ENCODE data around the gene CLEC2L.

The CLEC2L gene

GRCh38 chr7:139559364-139560105 is 36.0 kb downstream of the CLEC2L start:
- H3K9me3 ChIP-seq (ENCODE audit: low read length), result no peaks in the 10 kb centered on the region
- no peaks in the 10 kb centered on the region for H3K4me1 ChIP-seq (ENCODE audit: insufficient read depth, low read length, severe bottlenecking)
- H3K9ac ChIP-seq (ENCODE audit: low read length), result no peak overlapping the region
- H3K79me2 ChIP-seq (ENCODE audit: insufficient read depth, low read length), result no peaks in the 10 kb centered on the region
- H4K20me1 ChIP-seq (ENCODE audit: insufficient read depth, low read length), result no peaks in the 10 kb centered on the region
- TF ChIP-seq, protein P1, sequence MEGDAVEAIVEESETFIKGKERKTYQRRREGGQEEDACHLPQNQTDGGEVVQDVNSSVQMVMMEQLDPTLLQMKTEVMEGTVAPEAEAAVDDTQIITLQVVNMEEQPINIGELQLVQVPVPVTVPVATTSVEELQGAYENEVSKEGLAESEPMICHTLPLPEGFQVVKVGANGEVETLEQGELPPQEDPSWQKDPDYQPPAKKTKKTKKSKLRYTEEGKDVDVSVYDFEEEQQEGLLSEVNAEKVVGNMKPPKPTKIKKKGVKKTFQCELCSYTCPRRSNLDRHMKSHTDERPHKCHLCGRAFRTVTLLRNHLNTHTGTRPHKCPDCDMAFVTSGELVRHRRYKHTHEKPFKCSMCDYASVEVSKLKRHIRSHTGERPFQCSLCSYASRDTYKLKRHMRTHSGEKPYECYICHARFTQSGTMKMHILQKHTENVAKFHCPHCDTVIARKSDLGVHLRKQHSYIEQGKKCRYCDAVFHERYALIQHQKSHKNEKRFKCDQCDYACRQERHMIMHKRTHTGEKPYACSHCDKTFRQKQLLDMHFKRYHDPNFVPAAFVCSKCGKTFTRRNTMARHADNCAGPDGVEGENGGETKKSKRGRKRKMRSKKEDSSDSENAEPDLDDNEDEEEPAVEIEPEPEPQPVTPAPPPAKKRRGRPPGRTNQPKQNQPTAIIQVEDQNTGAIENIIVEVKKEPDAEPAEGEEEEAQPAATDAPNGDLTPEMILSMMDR (IDR thresholded peaks at IDR 0.05; ENCODE audit: low read length), result no peak
- H3K9me2 ChIP-seq (ENCODE audit: low read depth, low read length), result no peaks in the 10 kb centered on the region
- H2AFZ ChIP-seq (ENCODE audit: low read length), result no peak overlapping the region
- H3K36me3 ChIP-seq (ENCODE audit: insufficient read depth, low read length), result no peaks in the 10 kb centered on the region
- no peak overlapping the region for H3K4me3 ChIP-seq (ENCODE audit: low read depth, low read length, poor library complexity, severe bottlenecking)
- no peak overlapping the region for H3K27ac ChIP-seq (ENCODE audit: low read depth, low read length, poor library complexity, severe bottlenecking)
- no peaks in the 10 kb centered on the region; the same call in 1 of the 2 replicates for H3K27me3 ChIP-seq (ENCODE audit: insufficient read depth, low read length)
- no peaks in the 10 kb centered on the region for H3F3A ChIP-seq (ENCODE audit: insufficient read depth, low read length)
- H3K4me2 ChIP-seq (ENCODE audit: low read length), result no peak overlapping the region

DNA sequence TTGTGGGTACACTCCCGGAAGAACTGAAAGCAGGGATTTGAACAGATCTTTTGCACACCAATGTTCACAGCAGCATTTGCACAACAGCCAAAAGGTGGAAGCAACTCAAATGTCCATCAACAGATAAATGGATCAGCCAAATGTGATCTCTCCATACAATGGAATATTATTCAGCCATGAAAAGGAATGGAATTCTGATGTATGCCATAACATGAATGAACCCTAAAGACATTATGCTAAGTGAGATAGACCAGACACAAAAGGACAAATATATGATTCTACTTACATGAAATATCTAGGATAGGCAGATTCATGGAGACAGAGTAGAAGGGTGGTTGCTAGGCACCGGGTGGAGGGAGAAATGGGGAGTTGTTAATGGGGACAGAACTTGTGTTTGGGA is 36.7 kb downstream of the CLEC2L start:
- Histone ChIP-seq H3K4me3 (ENCODE audit: low read depth, low read length, poor library complexity, severe bottlenecking) (no peak overlapping the region), H3K4me1 (ENCODE audit: insufficient read depth, low read length, severe bottlenecking) (no peaks in the 10 kb centered on the region), H3K36me3 (ENCODE audit: insufficient read depth, low read length) (no peaks in the 10 kb centered on the region), H3F3A (ENCODE audit: insufficient read depth, low read length) (no peaks in the 10 kb centered on the region), H3K9me3 (ENCODE audit: low read length) (no peaks in the 10 kb centered on the region), H3K27ac (ENCODE audit: low read depth, low read length, poor library complexity, severe bottlenecking) (no peak overlapping the region), H3K4me2 (ENCODE audit: low read length) (no peak overlapping the region), H3K9me2 (ENCODE audit: low read depth, low read length) (no peaks in the 10 kb centered on the region), H3K9ac (ENCODE audit: low read length) (no peak overlapping the region), H2AFZ (ENCODE audit: low read length) (no peak overlapping the region), H3K79me2 (ENCODE audit: insufficient read depth, low read length) (no peaks in the 10 kb centered on the region), H4K20me1 (ENCODE audit: insufficient read depth, low read length) (no peaks in the 10 kb centered on the region), H3K27me3 (ENCODE audit: insufficient read depth, low read length) (no peaks in the 10 kb centered on the region; the same call in 1 of the 2 replicates)
- TF ChIP-seq EZH2 (IDR thresholded peaks at IDR 0.05; ENCODE audit: borderline replicate concordance, low read length), result no peak
- TF ChIP-seq, protein P1 (IDR thresholded peaks at IDR 0.05; ENCODE audit: low read length), result no peak

- H3K27me3 ChIP-seq (ENCODE audit: insufficient read depth, low read length), result no peaks in the 10 kb centered on the region; the same call in 1 of the 2 replicates
- TF ChIP-seq, protein P1 (IDR thresholded peaks at IDR 0.05; ENCODE audit: low read length), result no peak
- no peak for TF ChIP-seq EZH2 (IDR thresholded peaks at IDR 0.05; ENCODE audit: borderline replicate concordance, low read length)
- H3K9me2 ChIP-seq (ENCODE audit: low read depth, low read length), result no peaks in the 10 kb centered on the region
- no peak overlapping the region for H3K4me3 ChIP-seq (ENCODE audit: low read depth, low read length, poor library complexity, severe bottlenecking)
- no peak overlapping the region for H3K9ac ChIP-seq (ENCODE audit: low read length)
- no peak overlapping the region for H2AFZ ChIP-seq (ENCODE audit: low read length)
- H3K4me2 ChIP-seq (ENCODE audit: low read length), result no peak overlapping the region
- no peaks in the 10 kb centered on the region for H3K9me3 ChIP-seq (ENCODE audit: low read length)
- no peaks in the 10 kb centered on the region for H3F3A ChIP-seq (ENCODE audit: insufficient read depth, low read length)
- no peak overlapping the region for H3K27ac ChIP-seq (ENCODE audit: low read depth, low read length, poor library complexity, severe bottlenecking)
- H3K4me1 ChIP-seq (ENCODE audit: insufficient read depth, low read length, severe bottlenecking), result no peaks in the 10 kb centered on the region
- H3K79me2 ChIP-seq (ENCODE audit: insufficient read depth, low read length), result no peaks in the 10 kb centered on the region
- no peaks in the 10 kb centered on the region for H3K36me3 ChIP-seq (ENCODE audit: insufficient read depth, low read length)
- no peaks in the 10 kb centered on the region for H4K20me1 ChIP-seq (ENCODE audit: insufficient read depth, low read length)
Measured at GRCh38 chr7:139560678-139561077, 37.2 kb downstream of the CLEC2L start.
